D341Med (cell line): ENCODE results near the gene PRKG2.

Experiments used
- DNase-seq: peaks from one replicate; pipeline ENCODE4 v3.0.0; 2012; ENCODE audit warnings: low spot score

The PRKG2 gene

GRCh38 chr4:81096566-81096965, 118.5 kb downstream of the PRKG2 start:
- no peak for DNase-seq

DNA sequence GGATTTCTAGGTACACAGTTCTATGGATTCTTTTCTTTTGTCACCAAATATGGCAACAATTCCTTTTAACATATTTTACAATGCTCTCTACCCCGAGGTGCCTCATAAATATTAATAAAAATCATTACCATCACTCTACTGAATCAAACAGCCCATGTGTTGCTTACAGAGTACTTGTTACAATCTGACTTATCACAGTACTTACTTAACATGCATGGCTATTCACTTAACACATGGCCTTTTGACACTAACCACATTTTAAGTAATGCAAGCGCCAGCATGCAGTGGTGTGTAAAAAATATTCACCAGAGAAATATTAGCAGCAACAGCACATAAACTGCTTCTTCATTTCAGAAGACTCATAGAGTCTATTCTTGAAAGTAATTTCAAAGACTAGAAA, 119.6 kb downstream of the PRKG2 start:
- DNase-seq: no peak

DNA sequence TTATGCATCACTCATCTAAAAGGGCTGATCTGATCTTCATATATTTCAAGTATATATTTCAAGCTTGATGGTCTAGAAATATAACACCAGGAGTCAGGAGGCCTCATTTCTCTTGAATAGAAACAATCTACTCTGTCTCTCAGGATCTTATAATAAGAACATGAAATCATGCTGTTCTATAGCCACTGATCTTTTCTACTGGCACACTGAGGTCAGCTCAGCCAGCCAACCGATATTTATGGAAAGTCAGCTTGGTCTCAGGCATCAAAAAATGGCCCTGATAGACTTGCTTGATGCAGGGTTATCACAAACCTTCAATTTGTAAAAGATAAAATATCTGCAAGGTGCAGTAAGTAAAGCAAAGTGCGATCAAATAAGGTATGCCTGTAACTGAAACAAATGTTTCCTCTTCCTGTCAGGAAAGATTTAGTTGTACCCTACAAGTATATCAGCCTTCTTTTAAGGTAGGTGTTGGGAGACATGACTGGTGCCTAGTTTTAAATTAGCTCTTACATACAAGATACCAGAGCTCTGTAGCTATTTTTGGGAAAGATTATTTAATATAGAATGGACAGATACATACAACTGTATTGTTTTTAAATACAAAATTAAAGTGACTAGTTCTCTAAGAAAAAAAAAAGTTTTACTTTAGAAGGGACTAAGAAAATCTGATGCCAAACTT, 121.2 kb downstream of the PRKG2 start:
- DNase-seq: no peak

DNA sequence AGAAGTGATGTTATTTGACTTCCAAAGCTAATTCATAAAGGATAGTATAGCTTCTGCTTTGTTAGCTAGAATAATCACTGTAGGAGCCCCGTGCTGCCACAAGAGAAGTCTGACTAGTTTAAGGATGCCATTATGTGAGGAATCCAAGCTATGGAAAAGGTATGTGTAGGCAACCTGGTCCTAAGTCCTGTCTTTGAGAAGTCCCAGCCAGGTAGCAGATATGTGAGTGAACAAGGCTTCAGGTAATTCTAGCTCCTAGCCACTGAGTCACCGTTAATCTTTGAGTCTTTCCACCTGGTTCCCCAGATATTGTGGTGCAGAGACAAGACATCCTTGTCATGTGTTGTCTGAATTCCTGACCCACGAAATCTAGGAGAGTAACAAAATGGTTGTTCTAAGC, 129.0 kb downstream of the PRKG2 start:
- no peak for DNase-seq

DNA sequence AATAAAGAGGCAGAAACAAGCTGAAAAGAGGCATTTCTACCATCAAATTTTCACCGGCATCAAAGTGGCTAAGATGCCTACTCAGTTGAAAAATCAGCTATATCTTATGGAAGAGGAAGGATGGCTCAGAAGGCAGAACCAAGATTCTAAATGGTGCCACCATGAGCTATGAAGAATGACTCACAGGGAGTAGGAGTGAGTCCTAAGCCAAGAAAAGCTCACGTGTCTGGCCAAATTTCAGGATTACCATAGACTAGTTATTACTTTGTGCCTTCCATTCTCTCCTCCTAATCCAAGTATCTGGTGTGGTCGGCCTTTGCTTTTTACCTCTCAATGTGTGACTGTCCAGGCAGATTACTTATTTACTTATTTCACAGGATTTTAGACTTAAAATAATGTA, 129.7 kb downstream of the PRKG2 start:
- DNase-seq: no peak

- no peak for DNase-seq
These were observed 130.4 kb downstream of the PRKG2 start for GRCh38 chr4:81084634-81085033.

DNA sequence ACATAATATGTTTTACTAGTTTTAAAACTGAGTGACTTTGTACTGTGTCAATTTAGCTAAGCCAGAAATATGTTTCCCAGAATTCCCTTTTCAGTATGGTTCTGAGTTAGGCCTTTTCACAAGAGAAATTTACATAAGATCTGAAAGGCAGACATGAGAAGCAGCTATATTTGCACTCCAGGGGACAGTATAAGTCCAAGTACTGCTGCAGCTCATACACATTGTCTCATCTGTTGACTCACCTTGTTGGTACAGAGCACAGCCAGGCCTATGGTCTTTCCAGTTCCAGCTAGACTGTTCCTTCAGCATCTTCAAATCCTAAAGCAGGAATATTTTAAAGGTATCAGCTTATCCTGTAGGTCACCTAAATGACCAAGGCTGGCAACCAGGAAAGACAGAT, 131.0 kb downstream of the PRKG2 start:
- no peak for DNase-seq

DNA sequence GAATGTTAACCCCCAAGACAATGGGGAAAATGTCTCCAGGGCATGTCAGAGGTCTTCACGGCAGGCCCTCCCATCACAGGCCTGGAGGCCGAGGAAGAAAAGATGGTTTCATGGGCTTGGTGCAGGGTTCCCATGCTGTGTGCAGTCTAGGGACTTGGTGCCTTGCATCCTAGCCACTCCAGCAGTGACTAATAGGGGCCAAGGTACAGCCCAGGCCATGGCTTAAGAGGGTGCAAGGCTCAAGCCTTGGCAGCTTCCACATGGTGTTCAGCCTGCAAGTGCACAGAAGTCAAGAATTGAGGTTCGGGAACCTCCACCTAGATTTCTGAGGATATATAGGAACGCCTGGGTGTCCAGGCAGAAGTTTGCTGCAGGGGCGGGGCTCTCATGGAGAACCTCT, 133.9 kb downstream of the PRKG2 start:
- no peak for DNase-seq

DNA sequence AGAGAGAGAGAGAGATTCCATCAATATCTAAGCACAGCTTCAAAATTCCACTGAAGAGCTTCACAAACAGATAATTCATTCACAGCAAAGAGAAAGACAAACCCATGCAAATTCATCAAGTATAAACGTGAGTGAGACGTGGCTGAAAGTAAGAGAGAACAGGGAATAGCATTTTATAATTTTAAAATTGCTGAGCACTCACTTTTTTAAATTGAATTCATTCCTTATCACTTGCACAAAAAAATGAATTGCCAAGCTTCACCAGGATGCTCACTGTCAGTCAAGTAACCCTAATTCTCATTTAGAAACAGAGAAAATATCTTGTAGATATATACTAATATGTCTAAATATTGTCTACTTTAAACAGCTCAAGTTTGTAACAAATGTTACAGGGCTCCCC, 144.0 kb downstream of the PRKG2 start:
- DNase-seq: no peak

DNA sequence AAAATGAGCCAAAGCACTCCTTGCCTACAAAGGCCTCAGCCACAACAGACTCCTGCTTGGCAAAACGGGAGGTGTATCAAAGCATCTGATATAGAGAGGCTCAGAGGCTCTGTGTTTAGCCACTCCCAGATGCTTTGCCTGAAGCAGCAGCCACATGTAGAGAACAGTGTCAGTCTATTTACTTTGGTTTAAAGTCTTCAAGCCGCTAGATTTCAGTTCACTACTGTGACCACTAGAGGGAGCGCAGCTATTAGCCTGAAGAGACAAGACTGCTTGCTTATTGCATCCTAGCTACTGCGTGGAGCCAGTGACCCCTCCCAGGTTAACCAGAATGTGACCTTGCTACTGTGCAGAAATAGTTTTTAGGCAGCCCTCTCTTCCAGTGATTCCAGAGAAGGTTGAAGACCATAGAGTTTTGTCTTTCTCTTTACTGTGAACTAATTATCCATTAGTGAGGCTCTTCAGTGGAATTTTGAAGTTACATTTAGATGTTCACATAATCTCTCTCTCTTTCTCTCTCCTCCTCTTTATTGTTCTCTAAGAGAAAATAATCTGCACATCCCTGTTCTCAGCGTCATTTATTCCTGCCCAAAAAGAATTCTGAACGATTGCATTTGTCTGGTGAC, 145.2 kb downstream of the PRKG2 start:
- peak; percentile 70 for DNase-seq

- DNase-seq: no peak
These were observed 149.6 kb downstream of the PRKG2 start for GRCh38 chr4:81065446-81065845.

DNA sequence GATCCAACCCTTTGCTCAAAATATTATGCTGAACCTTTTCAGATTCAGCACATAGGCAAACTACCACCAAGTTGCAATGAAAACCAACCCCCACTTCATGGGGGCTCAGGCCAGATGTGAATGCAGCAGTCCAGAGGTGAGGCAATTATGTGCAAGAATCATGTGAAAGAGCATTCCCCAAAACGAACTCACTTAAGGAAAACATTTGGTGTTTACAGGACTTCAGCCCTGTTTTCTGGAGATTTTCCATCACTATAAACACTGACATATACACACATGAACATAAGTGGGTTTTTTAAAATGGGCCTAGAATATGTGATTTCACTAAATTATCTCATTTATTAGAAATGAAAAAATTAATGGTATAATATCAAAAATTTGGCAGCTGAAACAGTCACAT, 153.0 kb downstream of the PRKG2 start:
- no peak for DNase-seq

DNA sequence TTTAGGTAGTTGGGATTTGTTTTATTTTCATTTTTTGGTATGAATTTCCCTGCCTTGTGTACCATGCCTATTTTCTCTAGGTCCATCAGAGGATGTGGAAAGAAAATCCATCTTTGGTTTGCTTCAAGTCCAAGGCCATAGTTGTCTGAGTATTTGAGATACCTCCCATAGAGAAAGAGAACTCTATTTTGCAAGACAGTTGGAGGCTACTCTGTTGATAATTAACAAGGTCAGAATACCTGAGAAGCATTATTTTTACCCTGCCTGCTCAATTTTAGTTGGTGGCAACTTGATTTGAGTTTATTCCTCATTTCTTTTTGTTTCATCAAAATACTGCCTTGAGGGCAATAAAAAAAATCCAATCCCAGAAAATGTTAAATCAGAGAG, 153.7 kb downstream of the PRKG2 start:
- no peak for DNase-seq

- no peak for DNase-seq
These were observed 154.3 kb downstream of the PRKG2 start for GRCh38 chr4:81060587-81061343.

GRCh38 chr4:81058621-81059020, 156.4 kb downstream of the PRKG2 start:
- no peak for DNase-seq

DNA sequence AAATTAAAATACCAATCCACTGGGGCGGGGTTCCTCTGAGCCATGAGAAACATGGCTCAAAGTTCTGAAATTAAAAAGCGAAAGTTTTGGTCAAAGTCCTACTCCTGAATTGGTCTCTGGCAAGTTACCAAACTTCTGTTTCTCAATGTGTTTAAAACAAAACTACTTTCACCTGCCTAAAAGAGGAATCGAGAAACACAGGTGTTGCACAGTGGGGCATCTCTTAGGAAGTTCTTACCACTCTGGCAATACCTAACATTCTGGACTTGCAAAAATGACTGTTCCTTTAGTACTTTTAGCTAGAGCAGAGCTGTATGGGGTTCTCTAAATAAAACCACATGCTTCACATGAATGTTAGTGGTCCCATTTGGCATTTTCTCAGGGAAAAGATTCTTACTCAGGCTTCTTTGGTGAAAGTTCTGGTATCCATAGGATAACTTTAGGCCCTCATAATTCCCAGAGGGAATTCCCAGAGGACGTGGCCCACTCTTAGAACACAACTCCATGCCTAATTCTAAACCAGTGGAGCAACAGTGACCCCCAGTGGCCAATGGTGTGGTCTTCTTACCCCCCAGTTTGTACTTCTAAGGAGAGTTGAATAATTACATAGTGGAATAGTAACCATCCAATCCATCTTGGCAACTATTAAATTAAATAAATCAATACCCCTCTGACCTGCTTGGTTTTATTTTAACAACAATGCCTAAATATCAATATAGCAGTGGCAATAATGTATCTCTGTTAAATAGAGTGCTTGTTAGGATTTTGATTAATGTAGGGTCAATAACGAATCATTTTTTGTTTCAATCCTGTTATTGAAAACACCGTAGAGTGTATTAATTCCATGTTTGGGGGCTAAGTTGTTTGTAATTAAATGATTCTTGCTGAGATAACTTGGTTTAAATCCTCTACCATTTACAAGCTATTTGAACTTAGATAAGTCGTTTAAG, 162.6 kb downstream of the PRKG2 start:
- peak; percentile 64 for DNase-seq

GRCh38 chr4:81049907-81050306, 165.1 kb downstream of the PRKG2 start:
- no peak for DNase-seq

- no peak for DNase-seq
These were observed 165.7 kb downstream of the PRKG2 start for GRCh38 chr4:81049330-81049729.

DNA sequence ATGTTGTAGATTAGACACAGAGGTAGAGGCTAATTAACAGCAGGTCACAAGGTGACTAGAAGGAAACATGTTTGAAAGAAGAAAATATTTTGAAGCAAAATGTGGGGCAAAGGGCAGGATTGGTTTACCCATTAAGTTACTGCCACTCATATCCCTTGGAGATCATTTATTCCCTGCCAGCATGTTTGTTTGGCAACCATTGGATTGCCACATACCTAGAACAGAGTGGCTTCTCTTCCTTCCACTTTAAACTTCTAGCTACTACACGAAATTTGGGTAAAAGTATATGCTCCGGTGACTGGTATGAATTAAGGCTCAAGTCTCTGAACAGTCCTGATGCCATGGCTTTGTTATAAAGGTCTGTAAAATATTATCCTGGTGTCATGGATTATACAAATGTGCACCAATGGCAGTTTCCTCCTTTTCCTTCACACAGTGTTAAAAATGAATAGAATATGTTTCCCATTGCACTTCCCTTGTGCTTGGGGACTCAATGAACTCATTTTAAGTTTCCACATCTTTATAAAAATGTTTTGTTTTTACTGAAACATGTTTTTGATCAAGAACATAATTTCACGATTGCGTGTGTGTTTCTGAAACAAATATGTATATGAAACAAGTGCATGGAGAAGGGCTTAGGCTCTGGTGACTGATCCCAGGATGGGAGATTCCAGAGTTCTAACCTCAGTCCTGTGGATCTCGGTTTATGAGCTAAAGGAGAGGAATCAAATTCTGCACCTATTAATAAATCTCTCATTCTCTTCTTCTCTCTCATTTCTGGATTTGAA, 172.2 kb downstream of the PRKG2 start:
- DNase-seq: no peak

- peak; percentile 36 for DNase-seq
These were observed 174.9 kb downstream of the PRKG2 start for GRCh38 chr4:81040012-81040659.
